HG02623 (cell line): Measurements from ENCODE around the gene PPP4R2.

ENCODE experiments used
- ATAC-seq: cut with Tn5 transposase; IDR thresholded peaks from one replicate; pipeline ENCODE4 v1.9.1; 2021; ENCODE audit warnings: moderate library complexity; ENCODE audit not compliant: unreplicated experiment

PPP4R2 gene

DNA sequence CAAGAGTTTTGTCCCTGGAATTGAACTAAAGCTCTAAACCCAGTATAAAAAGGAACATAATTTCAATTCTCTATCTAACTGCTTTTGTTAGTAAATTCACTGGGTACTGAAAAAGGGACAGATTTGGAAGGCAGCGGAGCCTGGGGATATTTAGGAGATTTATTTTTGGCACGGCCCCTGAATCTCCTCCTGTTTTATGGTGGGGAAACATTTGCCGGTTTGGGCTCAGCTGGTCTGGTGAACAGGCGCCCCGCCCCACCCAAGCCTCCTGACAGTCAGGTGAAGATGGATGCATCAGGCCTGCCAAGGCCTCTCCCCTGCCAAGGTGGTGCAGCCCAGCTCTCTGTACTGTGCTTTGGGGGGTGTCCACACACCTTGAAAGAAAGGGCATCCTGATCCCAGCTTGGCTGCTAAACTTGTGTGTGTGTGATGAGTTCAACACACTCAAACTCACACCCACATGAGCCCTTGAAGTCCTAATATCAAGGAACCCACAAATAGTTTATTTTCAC is 111.1 kb downstream of the PPP4R2 start:
- no peak for ATAC-seq

DNA sequence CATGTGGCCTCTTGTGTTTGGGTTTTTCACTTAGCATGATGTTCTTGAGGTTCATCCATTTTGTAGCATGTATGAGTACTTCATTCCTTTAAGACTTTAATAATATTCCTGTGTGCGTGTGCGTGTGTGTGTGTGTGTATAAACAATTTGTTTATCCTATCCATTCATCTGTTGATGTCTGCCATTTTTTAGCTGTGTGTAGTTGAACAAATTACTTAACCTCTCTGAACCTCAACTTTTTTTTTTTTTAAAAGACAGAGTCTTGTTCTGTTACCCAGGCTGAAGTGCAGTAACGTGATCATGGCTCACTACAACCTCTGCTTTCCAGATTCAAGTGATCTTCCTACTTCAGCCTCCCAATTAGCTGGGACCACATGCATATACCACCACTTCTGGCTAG is 112.1 kb downstream of the PPP4R2 start:
- no peak for ATAC-seq

DNA sequence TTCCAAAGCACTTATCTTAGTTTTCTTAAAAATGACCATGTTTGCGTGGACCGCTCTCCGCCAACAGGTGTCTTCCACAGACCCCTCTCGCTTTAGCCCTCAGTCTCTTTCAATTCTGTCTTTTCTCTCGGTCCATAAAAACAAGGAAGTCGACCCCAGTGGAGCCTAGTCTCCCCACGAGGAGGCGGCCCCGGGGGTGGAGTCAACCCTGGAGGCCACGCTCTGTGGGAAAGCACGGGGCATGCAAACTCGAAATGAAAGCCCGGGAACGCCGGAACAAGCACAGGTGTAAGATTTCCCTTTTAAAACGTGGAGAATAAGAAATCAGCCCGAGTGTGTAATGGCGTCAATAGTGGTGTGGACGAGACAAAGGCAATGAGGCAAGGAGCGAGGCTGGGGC is 113.9 kb downstream of the PPP4R2 start:
- ATAC-seq: no peak

DNA sequence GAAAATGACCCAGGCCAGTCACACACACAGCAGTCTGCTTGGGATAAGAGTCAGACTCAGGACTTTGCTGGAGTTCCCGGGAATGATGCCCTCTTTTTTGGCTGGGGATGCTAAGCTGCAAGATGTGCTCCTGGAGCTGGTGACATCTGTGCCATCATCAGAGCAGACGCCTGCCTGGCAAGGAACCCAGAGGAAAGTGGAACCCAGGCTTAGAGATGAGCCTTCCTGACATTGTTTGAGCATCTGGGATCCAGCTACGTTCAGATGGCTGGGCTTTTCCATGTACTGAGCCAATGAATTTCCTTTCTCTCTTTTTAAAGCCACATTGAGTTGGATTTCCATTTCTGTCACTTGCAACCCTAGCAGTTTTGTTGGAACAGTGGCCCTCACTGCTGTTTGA is 118.1 kb downstream of the PPP4R2 start:
- ATAC-seq: no peak

DNA sequence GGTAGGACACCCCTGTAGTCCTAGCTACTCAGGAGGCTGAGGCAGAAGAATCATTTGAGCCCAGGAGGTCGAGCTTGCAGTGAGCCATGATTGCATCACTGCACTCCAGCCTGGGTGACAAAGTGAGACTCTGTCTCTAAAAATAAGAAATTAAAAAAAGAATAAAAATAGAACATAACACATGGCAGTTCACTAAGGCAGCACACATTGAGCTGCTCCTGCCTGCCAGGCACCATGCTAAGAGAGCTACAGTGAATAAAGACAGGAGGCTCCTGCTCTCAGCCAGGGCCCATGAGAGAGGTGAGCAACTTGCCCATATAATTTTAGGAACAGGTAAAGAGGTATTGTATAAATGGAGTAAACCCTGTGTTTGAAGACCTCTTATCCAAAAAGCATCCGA is 119.2 kb downstream of the PPP4R2 start:
- ATAC-seq: no peak
